GM10266 (cell line): ENCODE data around the gene ASF1A.

Source experiments
- DNase-seq: peaks from one replicate; pipeline ENCODE4 v3.0.0; 2012; ENCODE audit errors: extremely low spot score
- CTCF ChIP-seq: IDR thresholded peaks from 2 replicates; pipeline ENCODE4 v1.5.1; 2012; ENCODE audit warnings: mild to moderate bottlenecking, low read depth; ENCODE audit not compliant: control insufficient read depth, insufficient read depth; ENCODE audit errors: missing control alignments

The ASF1A gene

GRCh38 chr6:118871331-118871730 is 22.6 kb upstream of the ASF1A start:
- DNase-seq = no peak
- TF ChIP-seq CTCF = no peak

DNA sequence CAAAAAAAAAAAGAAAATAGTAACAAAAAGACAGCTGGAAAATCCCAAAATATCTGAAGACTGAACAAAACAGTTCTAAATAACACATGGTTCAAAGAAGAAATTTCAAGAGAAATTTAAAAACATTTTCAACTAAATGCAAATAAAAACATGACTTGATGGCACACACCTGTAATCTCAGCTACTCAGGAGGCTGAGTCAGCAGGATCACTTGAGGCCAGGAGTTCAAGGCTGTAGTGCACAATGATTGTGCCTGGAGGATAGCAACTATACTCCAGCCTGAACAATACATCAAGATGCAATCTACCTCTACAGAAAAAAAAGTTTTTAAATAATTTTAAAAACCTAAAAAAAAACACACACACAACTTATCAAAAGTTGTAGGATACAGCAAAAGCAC is 21.6 kb upstream of the ASF1A start:
- DNase-seq = no peak
- no peak for TF ChIP-seq CTCF

- TF ChIP-seq CTCF = no peak
- DNase-seq = no peak
Measured at GRCh38 chr6:118872726-118873125, 21.2 kb upstream of the ASF1A start.

GRCh38 chr6:118873239-118873638 is 20.7 kb upstream of the ASF1A start:
- no peak for TF ChIP-seq CTCF

DNA sequence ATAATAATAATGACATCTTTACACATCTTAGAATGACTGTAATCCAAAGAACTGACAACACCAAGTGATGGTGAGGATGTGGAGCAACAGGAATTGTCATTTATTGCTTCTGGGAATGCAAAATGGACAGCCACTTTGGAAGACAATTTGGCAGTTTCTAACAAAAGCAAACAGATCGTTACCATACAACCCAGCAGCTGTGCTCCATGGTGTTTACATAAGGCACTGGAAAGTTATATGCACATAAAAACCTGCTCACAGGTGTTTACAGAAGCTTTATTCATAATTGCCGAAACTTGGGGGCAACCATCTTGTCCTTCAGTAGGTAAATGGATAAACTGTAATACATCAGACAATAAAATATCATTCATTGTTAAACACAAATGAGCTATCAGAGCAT is 18.3 kb upstream of the ASF1A start:
- no peak for DNase-seq
- no peak for TF ChIP-seq CTCF

More at GRCh38 chr6:118873239-118873638, 20.7 kb upstream of the ASF1A start:
- DNase-seq = no peak

DNA sequence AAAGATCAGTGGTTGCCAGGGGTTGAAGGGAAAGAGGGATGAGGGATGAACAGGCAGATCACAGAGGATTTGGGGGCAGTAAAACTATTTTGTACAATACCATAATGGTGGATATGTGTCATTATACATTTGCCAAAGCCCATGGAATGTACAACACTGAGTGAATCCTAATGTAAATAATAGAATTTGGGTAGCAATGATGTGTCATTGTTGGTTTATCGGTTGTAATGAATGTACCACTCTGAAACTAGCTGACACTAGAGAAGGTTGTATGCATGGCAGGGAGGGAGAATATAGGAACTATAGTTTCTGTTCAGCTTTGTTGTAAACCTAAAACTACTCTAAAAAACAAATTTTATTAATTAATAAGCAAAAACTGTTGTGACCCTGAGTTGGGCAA is 17.8 kb upstream of the ASF1A start:
- TF ChIP-seq CTCF = no peak

GRCh38 chr6:118876814-118877213 is 17.1 kb upstream of the ASF1A start:
- TF ChIP-seq CTCF = no peak

More for the DNA sequence above, 17.8 kb upstream of the ASF1A start:
- no peak for DNase-seq

More at GRCh38 chr6:118876814-118877213, 17.1 kb upstream of the ASF1A start:
- no peak for DNase-seq
